ENCODE results near the gene TMEM203.

TMEM203 gene

GRCh38 chr9:137228968-137229896 lies 23.8 kb upstream of the TMEM203 start:
- no peak for TF ChIP-seq ZNF274 (IDR thresholded peaks at IDR 0.05; ENCODE audit: low read depth, low read length)
- H3K4me3 ChIP-seq (ENCODE audit: low read length) = no peak overlapping the region

- TF ChIP-seq ZNF274 (IDR thresholded peaks at IDR 0.05; ENCODE audit: low read depth, low read length) = no peak
- no peak overlapping the region for H3K4me3 ChIP-seq (ENCODE audit: low read length)
Observed at GRCh38 chr9:137228506-137228967, 23.1 kb upstream of the TMEM203 start.

- no peak overlapping the region for H3K4me3 ChIP-seq (ENCODE audit: low read length)
Observed at GRCh38 chr9:137227853-137228505, 22.5 kb upstream of the TMEM203 start.

GRCh38 chr9:137227054-137227852 lies 21.8 kb upstream of the TMEM203 start, which contains the start of gene RNF224:
Gene RNF224 (plus strand): TSS chr9:137227502. CDS start chr9:137228336, 834 bp downstream.
- TF ChIP-seq ZNF274 (IDR thresholded peaks at IDR 0.05; ENCODE audit: low read depth, low read length) = no peak
- no peak within 1 kb of the TSS for H3K4me3 ChIP-seq (ENCODE audit: low read length)

More at GRCh38 chr9:137227853-137228505, 22.5 kb upstream of the TMEM203 start:
- TF ChIP-seq ZNF274 (IDR thresholded peaks at IDR 0.05; ENCODE audit: low read depth, low read length) = no peak

GRCh38 chr9:137226338-137227053 lies 21.0 kb upstream of the TMEM203 start:
- H3K4me3 ChIP-seq (ENCODE audit: low read length) = no peak overlapping the region
- no peak for TF ChIP-seq ZNF274 (IDR thresholded peaks at IDR 0.05; ENCODE audit: low read depth, low read length)

GRCh38 chr9:137225699-137226331 lies 20.4 kb upstream of the TMEM203 start:
- no peak for TF ChIP-seq ZNF274 (IDR thresholded peaks at IDR 0.05; ENCODE audit: low read depth, low read length)
- H3K4me3 ChIP-seq (ENCODE audit: low read length) = no peak overlapping the region

- peak within 1 kb of the TSS; percentile 94 for H3K4me3 ChIP-seq (ENCODE audit: low read length)
- TF ChIP-seq ZNF274 (IDR thresholded peaks at IDR 0.05; ENCODE audit: low read depth, low read length) = no peak
Observed at GRCh38 chr9:137224830-137225694, 19.6 kb upstream of the TMEM203 start, which contains the start of gene CYSRT1. Gene CYSRT1 (plus strand): TSS chr9:137225174. CDS start chr9:137225622, 448 bp downstream.

GRCh38 chr9:137223078-137223970 lies 17.9 kb upstream of the TMEM203 start:
- H3K4me3 ChIP-seq (ENCODE audit: low read length) = peak overlapping the region; percentile 94
- no peak for TF ChIP-seq ZNF274 (IDR thresholded peaks at IDR 0.05; ENCODE audit: low read depth, low read length)

GRCh38 chr9:137222190-137223077 lies 17.0 kb upstream of the TMEM203 start, which contains the start of gene RNF208:
Gene RNF208 (minus strand): TSS chr9:137222240. CDS start chr9:137221212, 1,028 bp downstream.
- no peak for TF ChIP-seq ZNF274 (IDR thresholded peaks at IDR 0.05; ENCODE audit: low read depth, low read length)
- H3K4me3 ChIP-seq (ENCODE audit: low read length) = peak within 1 kb of the TSS; percentile 48; the same call in 1 of the 2 replicates

Data from GM08714 (cell line).